HG03280 (cell line): ENCODE results near the gene ULK4.
A peak's percentile ranks its signal among the peaks of the same experiment; 100 is the strongest.
"Not testable (repeated sequence)": the region's sequence is repeated elsewhere in the genome, so short reads cannot be mapped to it uniquely, and the experiment has no call there.

Source experiments
- ATAC-seq: cut with Tn5 transposase; IDR thresholded peaks from one replicate; pipeline ENCODE4 v1.9.1; 2021; ENCODE audit warnings: mild to moderate bottlenecking, moderate library complexity; ENCODE audit not compliant: unreplicated experiment

Gene ULK4

GRCh38 chr3:41583014-41583413 lies 378.9 kb downstream of the ULK4 start:
- ATAC-seq = no peak

GRCh38 chr3:41581700-41582099 lies 380.2 kb downstream of the ULK4 start:
- ATAC-seq = peak; percentile 92

- no peak for ATAC-seq
Observed at GRCh38 chr3:41580274-41580959, 381.5 kb downstream of the ULK4 start.

- no peak for ATAC-seq
Observed at GRCh38 chr3:41579861-41580260, 382.0 kb downstream of the ULK4 start.

- no peak for ATAC-seq
Observed at GRCh38 chr3:41578798-41579197, 383.1 kb downstream of the ULK4 start.

GRCh38 chr3:41575724-41576123 lies 386.2 kb downstream of the ULK4 start:
- ATAC-seq = no peak

- ATAC-seq = no peak
Observed at GRCh38 chr3:41574900-41575299, 387.0 kb downstream of the ULK4 start.

GRCh38 chr3:41573591-41573990 lies 388.3 kb downstream of the ULK4 start:
- ATAC-seq = no peak

- ATAC-seq = no peak
Observed at GRCh38 chr3:41572092-41572491, 389.8 kb downstream of the ULK4 start.

GRCh38 chr3:41569632-41570305 lies 392.1 kb downstream of the ULK4 start:
- ATAC-seq = no peak

GRCh38 chr3:41565948-41566514 lies 395.9 kb downstream of the ULK4 start:
- ATAC-seq = no peak

- ATAC-seq = no peak
Observed at GRCh38 chr3:41565003-41565402, 396.9 kb downstream of the ULK4 start.

- not testable (repeated sequence) for ATAC-seq
Observed at GRCh38 chr3:41556245-41556644, 405.7 kb downstream of the ULK4 start.

GRCh38 chr3:41532976-41533375 lies 428.9 kb downstream of the ULK4 start:
- ATAC-seq = no peak

GRCh38 chr3:41526995-41527573 lies 434.8 kb downstream of the ULK4 start:
- ATAC-seq = no peak

GRCh38 chr3:41525303-41526064 lies 436.4 kb downstream of the ULK4 start:
- no peak for ATAC-seq

GRCh38 chr3:41523897-41524296 lies 438.0 kb downstream of the ULK4 start:
- ATAC-seq = no peak

GRCh38 chr3:41522612-41523011 lies 439.3 kb downstream of the ULK4 start:
- peak; percentile 76 for ATAC-seq

- ATAC-seq = no peak
Observed at GRCh38 chr3:41521010-41521655, 440.8 kb downstream of the ULK4 start.

GRCh38 chr3:41519746-41520145 lies 442.2 kb downstream of the ULK4 start:
- no peak for ATAC-seq

- no peak for ATAC-seq
Observed at GRCh38 chr3:41518626-41519025, 443.3 kb downstream of the ULK4 start.
